WTC11 (cell line): ENCODE measurements around the gene CRBN.

Source experiments
- AFF4 ChIP-seq: sonication (generic); formaldehyde crosslinking; IDR thresholded peaks from 2 replicates; pipeline ENCODE4 v1.8.1; 2023; ENCODE audit warnings: mild to moderate bottlenecking, missing genetic modification reagents, borderline replicate concordance
- ATF2 ChIP-seq: sonication (generic); formaldehyde crosslinking; IDR thresholded peaks from 2 replicates; pipeline ENCODE4 v1.8.1; 2022; ENCODE audit warnings: low read depth, missing genetic modification reagents, borderline replicate concordance
- CTCF ChIP-seq: fragments of 200-600 bp; IDR thresholded peaks from 2 replicates; pipeline ENCODE4 v1.8.0; 2022; ENCODE audit warnings: antibody characterized with exemption
- ELF4 ChIP-seq: sonication (generic); formaldehyde crosslinking; IDR thresholded peaks from 2 replicates; pipeline ENCODE4 v1.8.1; 2022; ENCODE audit warnings: low read depth, mild to moderate bottlenecking, moderate library complexity, missing genetic modification reagents
- ESRRA ChIP-seq: sonication (generic); formaldehyde crosslinking; IDR thresholded peaks from 2 replicates; pipeline ENCODE4 v1.8.1; 2022; ENCODE audit warnings: mild to moderate bottlenecking, missing genetic modification reagents, borderline replicate concordance
- JAZF1 ChIP-seq: fragments of 250-450 bp; sonication (Bioruptor Pico); IDR thresholded peaks from 2 replicates; pipeline ENCODE4 v1.9.0; 2021; ENCODE audit warnings: moderate library complexity, mild to moderate bottlenecking, inconsistent platforms
- TCF7 ChIP-seq: sonication (generic); formaldehyde crosslinking; IDR thresholded peaks from 2 replicates; pipeline ENCODE4 v1.8.0; 2022; ENCODE audit warnings: mild to moderate bottlenecking, low read depth, missing genetic modification reagents, moderate library complexity
- TF ChIP-seq, protein P1 (sequence below): sonication (generic); formaldehyde crosslinking; IDR thresholded peaks from 2 replicates; pipeline ENCODE4 v1.8.0; 2022; ENCODE audit warnings: mild to moderate bottlenecking, missing genetic modification reagents

GRCh38 chr3:3110749-3111361 is 68.6 kb downstream of the CRBN start:
- TF ChIP-seq JAZF1 (CRISPR knock-in tag) (no peak), AFF4 (CRISPR knock-in tag) (no peak), CTCF (no peak), ELF4 (CRISPR knock-in tag) (no peak), ESRRA (CRISPR knock-in tag) (no peak), TCF7 (CRISPR knock-in tag) (no peak), ATF2 (CRISPR knock-in tag) (no peak)
- TF ChIP-seq, protein P1, sequence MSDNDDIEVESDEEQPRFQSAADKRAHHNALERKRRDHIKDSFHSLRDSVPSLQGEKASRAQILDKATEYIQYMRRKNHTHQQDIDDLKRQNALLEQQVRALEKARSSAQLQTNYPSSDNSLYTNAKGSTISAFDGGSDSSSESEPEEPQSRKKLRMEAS (CRISPR knock-in tag) = no peak
